ENCODE measurements around the gene ERO1A.

- TF ChIP-seq POLR2AphosphoS5 (IDR thresholded peaks at IDR 0.05; ENCODE audit: borderline replicate concordance, low read depth, low read length) = no peak
- TF ChIP-seq EZH2 (IDR thresholded peaks at IDR 0.05) = no peak
- TF ChIP-seq FOXP2 (optimal IDR thresholded peaks at IDR 0.05; ENCODE audit: control extremely low read depth, extremely low read length, insufficient read depth) = no peak
Observed at GRCh38 chr14:52640137-52640536, 55.2 kb downstream of the ERO1A start.

All from SK-N-MC (cell line).